Activated gamma-delta T cell treated with Interleukin-2 at 50 U/mL for 16 hours (primary cell): ENCODE measurements around the gene KCNT1.
"Not testable (repeated sequence)": the region's sequence is repeated elsewhere in the genome, so short reads cannot be mapped to it uniquely, and the experiment has no call there.

Experiments
- DNase-seq: peaks from one replicate; pipeline ENCODE4 v3.0.0-alpha.2; 2020

KCNT1 gene

GRCh38 chr9:135701959-135702721 is at the start of gene KCNT1:
KCNT1 (plus strand) TSS chr9:135702185; CDS start chr9:135702259, 74 bp downstream.
- peak; percentile 36 for DNase-seq

DNA sequence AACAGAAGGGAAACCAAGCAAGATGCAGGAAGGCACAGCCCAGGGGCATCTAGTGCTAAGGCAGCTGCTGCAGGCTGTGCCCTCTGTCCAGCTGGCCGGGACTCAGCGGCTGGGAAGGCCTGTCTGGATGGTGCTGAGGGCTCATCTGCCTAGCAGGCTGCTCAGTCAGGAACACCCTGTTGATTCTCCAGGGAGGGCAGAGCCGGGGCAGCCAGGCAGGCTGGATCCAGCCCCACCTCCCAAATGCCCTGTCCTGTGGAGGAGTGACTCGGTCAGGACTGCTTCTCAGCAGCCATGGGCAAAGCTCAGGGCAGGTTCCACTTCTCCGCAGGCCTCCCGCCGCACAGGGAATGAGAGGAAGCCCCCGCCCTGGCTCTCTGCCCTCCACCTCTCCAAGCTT is 46.7 kb upstream of the KCNT1 start:
- DNase-seq = no peak

DNA sequence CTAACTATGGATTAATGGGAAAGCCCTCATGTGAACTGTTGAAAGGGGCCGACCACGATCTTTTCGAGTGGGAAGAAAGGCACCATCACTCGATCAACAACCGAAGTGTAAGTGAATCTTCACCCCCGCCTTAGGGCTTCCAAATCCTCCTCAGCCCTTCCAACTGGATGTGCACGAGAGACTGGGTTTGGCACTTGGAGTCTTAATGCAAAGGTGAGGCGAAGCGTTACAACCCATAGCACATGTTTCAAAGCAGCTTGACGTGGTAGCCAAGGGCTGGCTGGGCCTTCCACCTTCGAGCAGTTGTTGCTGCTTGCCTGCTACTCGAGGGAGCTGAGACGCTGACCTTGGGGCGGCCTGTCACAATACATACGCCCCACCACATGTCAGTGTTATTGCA is 44.6 kb upstream of the KCNT1 start:
- DNase-seq = no peak

- DNase-seq = no peak
Observed at GRCh38 chr9:135659252-135659651, 42.7 kb upstream of the KCNT1 start.

GRCh38 chr9:135660407-135660806 is 41.6 kb upstream of the KCNT1 start:
- DNase-seq = no peak

DNA sequence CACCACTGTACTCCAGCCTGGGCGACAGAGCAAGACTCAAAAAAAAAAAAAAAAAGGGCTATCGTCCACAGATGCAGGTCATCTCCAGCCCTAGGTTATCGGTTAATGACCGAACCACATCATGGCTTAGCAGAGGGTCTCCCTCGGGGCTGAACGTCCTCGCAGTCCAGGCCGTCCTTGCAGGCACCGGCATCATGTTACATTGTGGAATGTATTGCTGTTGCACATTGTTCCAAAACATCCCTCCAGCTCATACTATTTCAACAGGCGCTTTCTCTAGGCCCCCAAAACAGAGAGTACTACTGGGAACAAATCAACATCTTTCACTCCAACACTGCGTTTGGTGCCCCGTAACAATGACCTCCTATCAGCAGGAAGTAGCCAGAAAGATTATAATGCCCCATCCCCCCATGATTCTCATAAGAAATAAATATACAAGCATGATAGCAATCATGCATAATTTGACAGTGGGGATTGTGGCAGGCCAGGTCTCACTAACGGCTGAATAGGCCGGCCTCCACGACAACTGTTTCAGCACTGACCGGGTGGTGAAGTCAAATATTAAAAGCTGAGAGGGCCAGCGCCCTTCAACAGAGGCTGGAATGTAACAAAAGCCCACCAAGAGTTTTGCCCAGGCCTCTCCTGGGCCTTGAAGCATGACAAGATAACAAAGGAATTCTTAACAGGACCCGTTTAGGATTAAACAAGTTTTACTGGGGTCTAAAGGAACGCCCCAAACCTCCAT is 40.0 kb upstream of the KCNT1 start:
- no peak for DNase-seq

GRCh38 chr9:135662758-135663450 is 39.1 kb upstream of the KCNT1 start, which contains the start of gene LCN9:
LCN9 (plus strand) TSS chr9:135663309; CDS start chr9:135663322, 13 bp downstream.
- no peak for DNase-seq

GRCh38 chr9:135663451-135663770 is 38.6 kb upstream of the KCNT1 start:
- DNase-seq = no peak

- DNase-seq = no peak
Observed at GRCh38 chr9:135663857-135664256, 38.1 kb upstream of the KCNT1 start.

DNA sequence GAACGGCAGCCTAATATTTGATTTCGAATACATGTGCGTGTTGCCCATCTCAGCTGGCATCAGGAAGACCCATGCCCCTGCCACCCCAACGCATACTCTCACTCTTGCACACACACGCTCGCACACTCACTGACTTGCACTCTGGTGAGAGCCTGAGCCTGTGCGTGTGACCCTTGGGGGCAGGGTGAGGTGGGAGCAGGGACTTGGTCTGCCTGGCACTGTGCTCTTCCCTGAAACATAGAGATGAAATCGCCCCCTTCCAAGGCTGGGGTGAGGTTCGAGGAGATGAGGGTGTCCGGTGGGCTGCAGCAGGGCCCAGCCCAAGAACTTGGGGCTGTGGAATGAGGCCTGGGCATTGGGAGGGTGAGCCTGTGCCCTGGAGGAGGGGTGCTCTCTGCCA is 37.7 kb upstream of the KCNT1 start:
- no peak for DNase-seq

DNA sequence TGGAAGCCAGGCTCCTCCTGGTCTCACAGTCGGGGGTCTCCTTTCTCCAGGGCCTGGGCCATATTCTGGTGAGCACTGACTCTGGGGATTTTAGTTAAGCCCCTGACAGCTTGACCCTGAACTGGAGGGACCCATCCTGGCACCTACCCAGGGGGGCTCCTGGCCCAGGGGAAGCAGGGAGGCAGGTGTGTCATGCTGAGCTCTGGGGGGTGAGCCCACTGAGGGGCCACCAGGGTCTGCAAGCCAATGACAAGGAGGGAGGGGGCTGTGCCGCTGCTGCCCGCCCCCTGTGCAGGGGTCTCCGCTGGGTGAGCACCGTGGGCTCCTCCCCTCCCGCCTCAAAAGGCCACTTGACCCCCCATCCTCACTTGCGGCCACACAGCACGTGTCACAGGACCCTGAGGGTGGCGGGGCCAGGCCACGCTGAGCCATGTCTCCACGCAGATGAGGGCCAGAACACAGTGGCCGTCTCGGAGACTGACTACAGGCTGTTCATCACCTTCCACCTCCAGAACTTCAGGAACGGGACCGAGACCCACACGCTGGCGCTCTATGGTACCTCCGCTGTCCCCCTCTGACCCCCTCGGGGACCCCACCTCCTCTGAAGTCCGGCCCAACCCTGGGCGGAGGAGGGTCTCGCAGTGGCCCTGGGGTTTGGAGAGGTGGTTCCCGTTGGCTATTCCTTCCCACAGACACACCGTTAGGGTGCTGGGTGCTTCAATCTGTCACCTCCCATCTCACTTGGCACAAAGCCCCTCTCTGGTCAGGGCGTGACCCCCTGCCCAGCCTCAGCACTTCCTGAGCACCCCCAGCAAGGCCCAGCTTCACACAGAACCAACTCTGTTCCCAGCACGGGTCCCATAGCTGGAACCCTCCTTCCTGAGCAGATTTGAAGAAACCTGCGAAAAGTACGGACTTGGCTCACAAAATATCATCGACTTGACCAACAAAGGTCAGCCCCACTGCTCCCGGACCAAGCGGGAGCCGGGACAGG is 36.9 kb upstream of the KCNT1 start:
- DNase-seq = no peak

DNA sequence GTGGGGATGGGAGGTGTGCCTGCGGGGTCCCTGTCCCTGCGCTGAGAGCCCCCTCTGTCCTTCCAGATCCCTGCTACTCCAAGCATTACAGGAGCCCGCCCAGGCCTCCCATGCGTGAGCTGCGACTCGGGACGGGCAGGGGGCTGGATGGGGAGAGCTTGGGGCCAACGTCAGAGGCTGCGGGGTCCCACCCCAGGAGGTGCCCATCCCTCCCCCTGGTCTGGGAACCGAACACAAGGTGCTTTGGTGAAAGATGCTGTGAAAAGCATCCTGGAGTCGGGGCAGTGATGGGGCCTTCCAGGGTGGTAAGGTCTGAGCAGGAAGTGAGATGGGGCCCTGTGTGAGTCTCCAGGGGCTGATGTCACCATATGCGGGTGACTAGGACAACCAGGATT is 36.2 kb upstream of the KCNT1 start:
- DNase-seq = no peak

GRCh38 chr9:135666534-135667462 is 35.2 kb upstream of the KCNT1 start:
- DNase-seq = no peak

- DNase-seq = no peak
Observed at GRCh38 chr9:135667463-135668001, 34.5 kb upstream of the KCNT1 start.

DNA sequence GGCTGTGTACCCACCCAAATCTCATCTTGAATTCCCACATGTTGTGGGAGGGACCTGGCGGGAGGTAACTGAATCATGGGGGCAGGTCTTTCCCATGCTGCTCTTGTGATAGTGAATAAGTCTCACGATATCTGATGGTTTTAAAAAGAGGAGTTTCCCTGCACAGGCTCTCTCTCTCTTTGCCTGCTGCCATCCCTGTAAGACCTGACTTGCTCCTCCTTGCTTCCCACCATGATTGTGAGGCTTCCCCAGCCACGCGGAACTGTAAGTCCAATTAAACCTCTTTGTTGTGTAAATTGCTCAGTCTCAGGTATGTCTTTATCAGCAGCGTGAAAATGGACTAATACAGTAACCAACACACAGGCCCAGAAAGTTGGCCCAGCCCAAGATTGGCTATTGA is 33.0 kb upstream of the KCNT1 start:
- DNase-seq = not testable (repeated sequence)

- DNase-seq = no peak
Observed at GRCh38 chr9:135669616-135670285, 32.2 kb upstream of the KCNT1 start.

DNA sequence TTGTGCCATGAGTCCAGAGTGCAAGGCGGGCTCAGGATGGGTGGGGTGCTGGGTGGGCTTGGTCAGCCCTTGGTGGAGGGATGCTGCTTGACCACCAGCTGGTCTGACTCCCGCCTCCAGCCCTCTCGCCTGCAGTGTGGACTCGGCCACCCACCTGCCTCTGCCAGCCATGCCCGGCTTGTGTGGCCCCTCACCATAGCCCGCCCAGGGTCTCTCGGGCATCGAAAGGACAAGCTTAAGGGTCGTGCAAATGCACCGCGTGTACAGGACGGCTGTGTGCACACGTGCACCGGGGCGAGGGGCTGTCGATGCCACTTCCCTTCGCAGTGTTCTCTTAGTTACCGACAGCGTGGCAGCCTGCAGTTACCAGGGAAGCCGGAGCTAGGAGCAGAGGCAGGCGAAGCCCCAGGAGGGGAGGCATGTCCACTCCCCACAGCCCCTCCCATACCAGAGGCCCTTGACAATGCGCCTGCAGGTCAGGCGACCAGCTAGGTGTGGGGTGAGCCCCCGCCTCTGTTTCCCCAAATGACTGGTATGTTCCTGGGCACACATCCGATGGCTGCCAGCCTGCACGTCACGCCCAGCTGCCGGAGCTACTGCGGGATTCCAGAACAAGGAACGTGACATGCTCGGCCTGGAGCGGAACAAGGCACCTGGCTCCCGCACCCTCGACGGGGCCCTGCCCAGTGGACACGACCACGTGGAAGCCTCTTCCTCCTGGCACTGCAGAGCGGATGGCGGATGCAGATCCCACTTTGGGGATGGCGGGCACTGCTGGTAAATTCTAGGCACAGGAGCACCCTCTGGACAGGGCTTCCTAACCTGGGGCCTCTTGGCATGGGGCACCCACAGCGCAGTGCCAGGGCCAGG is 31.0 kb upstream of the KCNT1 start:
- DNase-seq = no peak

DNA sequence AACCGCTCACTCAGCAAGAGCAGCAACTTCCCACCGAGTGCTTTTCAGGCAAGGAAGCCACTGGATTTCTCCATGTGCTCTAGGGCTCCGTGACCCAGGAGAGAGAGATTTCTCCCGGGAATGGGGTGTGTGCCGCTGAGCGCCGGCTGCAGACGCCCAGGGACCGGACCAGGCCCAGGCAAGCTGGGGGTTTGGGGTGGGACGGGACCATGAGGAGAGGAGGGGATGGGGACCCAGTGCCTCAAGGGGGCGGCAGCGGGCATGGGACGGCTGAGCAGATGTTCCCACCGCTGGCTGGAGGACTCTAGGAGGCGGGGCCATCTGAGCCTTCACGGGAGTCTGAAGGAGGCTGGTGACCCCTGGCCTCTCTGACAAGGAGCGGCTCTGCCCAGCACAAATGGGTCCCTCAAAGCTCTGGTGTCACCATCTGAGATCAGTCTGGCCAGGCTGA is 30.4 kb upstream of the KCNT1 start:
- DNase-seq = no peak

DNA sequence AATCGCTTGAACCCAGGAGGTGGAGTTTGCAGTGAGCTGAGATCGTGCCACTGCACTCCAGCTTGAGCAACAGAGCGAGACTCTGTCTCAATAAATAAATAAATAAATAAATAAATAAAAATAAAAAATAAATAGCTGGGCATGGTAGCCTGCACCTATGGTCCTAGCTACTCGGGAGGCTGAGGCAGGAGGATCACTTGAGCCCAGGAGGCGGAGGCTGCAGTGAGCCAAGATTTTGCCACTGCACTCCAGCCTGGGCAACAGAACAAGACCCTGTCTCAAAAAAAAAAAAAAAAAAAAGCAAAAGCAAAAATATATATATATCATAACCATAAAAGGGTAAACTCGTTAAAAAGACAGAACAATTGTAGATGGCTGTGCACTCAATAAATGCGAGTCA is 29.2 kb upstream of the KCNT1 start:
- DNase-seq = not testable (repeated sequence)
